K562 (cell line): Measurements from ENCODE around the gene ARL4D. TPM values are rescaled to one million over a fixed set of nuclear protein-coding genes. Genes with fewer than 3 reads are reported as not detected.

Source experiments
- CEBPG ChIP-seq, 3 experiments: fragments of 200-800 bp in 1 of 3; sonication (Bioruptor generic) in 1 of 3; sonication (generic) in 1 of 3; formaldehyde crosslinking in 1 of 3; IDR thresholded peaks in 2 of 3; conservative IDR thresholded peaks in 1 of 3; 2 replicates each; pipeline versions ENCODE4 v1.6.1 to v1.8.0; 2016 to 2022; ENCODE audit warnings: missing compliant biosample characterization in 2 of 3, missing genetic modification characterization in 2 of 3, mild to moderate bottlenecking in 1 of 3, missing genetic modification reagents in 1 of 3
- CHCHD3 ChIP-seq: fragments of 250-450 bp; sonication (Bioruptor Pico); IDR thresholded peaks from 2 replicates; pipeline ENCODE4 v2.1.2; 2022; ENCODE audit warnings: mild to moderate bottlenecking
- GTF2E2 ChIP-seq: fragments of 200-800 bp; sonication (Bioruptor generic); IDR thresholded peaks from 2 replicates; pipeline ENCODE4 v1.6.1; 2016; ENCODE audit warnings: missing genetic modification characterization, missing compliant biosample characterization
- HOXB6 ChIP-seq: fragments of 250-450 bp; sonication (Bioruptor Pico); IDR thresholded peaks from 2 replicates; pipeline ENCODE4 v1.5.1; 2022; ENCODE audit warnings: mild to moderate bottlenecking, borderline replicate concordance
- NBN ChIP-seq: fragments of 450-650 bp; IDR thresholded peaks from 2 replicates; pipeline ENCODE4 v1.6.1; 2016; ENCODE audit warnings: low read depth, mild to moderate bottlenecking
- NCOA1 ChIP-seq: fragments of 450-650 bp; IDR thresholded peaks from 2 replicates; pipeline ENCODE4 v1.6.1; 2016; ENCODE audit warnings: low read depth
- NCOR1 ChIP-seq: fragments of 450-650 bp; IDR thresholded peaks from 2 replicates; pipeline ENCODE4 v1.6.1; 2016; ENCODE audit warnings: mild to moderate bottlenecking, moderate library complexity
- NR2F6 ChIP-seq: fragments of 450-650 bp; formaldehyde crosslinking; IDR thresholded peaks from 2 replicates; pipeline ENCODE4 v1.4.0; 2020; ENCODE audit warnings: mild to moderate bottlenecking
- SRSF7 ChIP-seq: fragments of 200-400 bp; formaldehyde crosslinking; optimal IDR thresholded peaks from 2 replicates; pipeline ENCODE3; 2017; ENCODE audit warnings: mild to moderate bottlenecking, low read depth, low read length
- TARDBP ChIP-seq: fragments of 450-650 bp; IDR thresholded peaks from 2 replicates; pipeline ENCODE4 v1.6.1; 2016
- ZNF174 ChIP-seq: fragments of 250-450 bp; sonication (Bioruptor Pico); IDR thresholded peaks from 2 replicates; pipeline ENCODE4 v1.4.0; 2020; ENCODE audit warnings: mild to moderate bottlenecking
- ZNF347 ChIP-seq: fragments of 450-650 bp; formaldehyde crosslinking; IDR thresholded peaks from 2 replicates; pipeline ENCODE4 v1.4.0; 2020; ENCODE audit warnings: low read depth, mild to moderate bottlenecking, moderate library complexity
- polyA plus RNA-seq, 8 experiments: library from polyadenylated mRNA; depleted of rRNA in 4 of 8; stranded (reverse) in 5 of 8; unstranded in 3 of 8; fragments of >200 nt; fragmentation: Nextera tagmentation in 2 of 8; fragmentation: Illumina TruSeq in 1 of 8; extraction: Ambion mirVana in 2 of 8; extraction: Trizol in 1 of 8; gene quantifications; 2 replicates each; pipeline versions ENCODE4 v1.2.1 to v1.2.3, GENCODE V29; 2011 to 2014; ENCODE audit warnings: inconsistent platforms in 1 of 8, missing spikeins in 1 of 8
- total RNA-seq, 7 experiments: library from RNA; depleted of rRNA in 6 of 7; stranded (reverse); fragments of >200 nt in 6 of 7; fragmentation: Illumina TruSeq in 2 of 7; extraction: Trizol in 2 of 7; gene quantifications; 2 replicates each; pipeline versions ENCODE4 v1.2.1 to v1.2.3, GENCODE V29; 2011 to 2021; ENCODE audit warnings: low replicate concordance in 1 of 7
- TF ChIP-seq, protein P1 (sequence below): fragments of 450-650 bp; formaldehyde crosslinking; IDR thresholded peaks from 2 replicates; pipeline ENCODE4 v1.4.0; 2020; ENCODE audit warnings: mild to moderate bottlenecking, moderate library complexity
- TF ChIP-seq, protein P2 (sequence below): fragments of 450-650 bp; formaldehyde crosslinking; IDR thresholded peaks from 2 replicates; pipeline ENCODE4 v1.4.0; 2020; ENCODE audit warnings: mild to moderate bottlenecking, moderate library complexity
- TF ChIP-seq, protein P3 (sequence below): fragments of 250-450 bp; sonication (Bioruptor Pico); IDR thresholded peaks from 2 replicates; pipeline ENCODE4 v1.5.0; 2021
- TF ChIP-seq, protein P4 (sequence below), 2 experiments: fragments of 450-650 bp; IDR thresholded peaks; 2 replicates each; pipeline ENCODE4 v1.6.1; 2016
- TF ChIP-seq, protein P5 (sequence below): fragments of 250-450 bp; sonication (Bioruptor Pico); IDR thresholded peaks from 2 replicates; pipeline ENCODE4 v1.5.0; 2022; ENCODE audit warnings: mild to moderate bottlenecking
- TF ChIP-seq, protein P6 (sequence below): fragments of 200-800 bp; sonication (Bioruptor generic); IDR thresholded peaks from 2 replicates; pipeline ENCODE4 v1.6.1; 2017; ENCODE audit warnings: missing genetic modification characterization, missing compliant biosample characterization

Gene ARL4D
- total and polyA plus RNA-seq, 9 of the 15 experiments (the other 6 are each of a cell fraction or from before 2014, with no cell fraction given), result 0.07 to 0.53 (median 0.28) TPM; not detected in 1

DNA sequence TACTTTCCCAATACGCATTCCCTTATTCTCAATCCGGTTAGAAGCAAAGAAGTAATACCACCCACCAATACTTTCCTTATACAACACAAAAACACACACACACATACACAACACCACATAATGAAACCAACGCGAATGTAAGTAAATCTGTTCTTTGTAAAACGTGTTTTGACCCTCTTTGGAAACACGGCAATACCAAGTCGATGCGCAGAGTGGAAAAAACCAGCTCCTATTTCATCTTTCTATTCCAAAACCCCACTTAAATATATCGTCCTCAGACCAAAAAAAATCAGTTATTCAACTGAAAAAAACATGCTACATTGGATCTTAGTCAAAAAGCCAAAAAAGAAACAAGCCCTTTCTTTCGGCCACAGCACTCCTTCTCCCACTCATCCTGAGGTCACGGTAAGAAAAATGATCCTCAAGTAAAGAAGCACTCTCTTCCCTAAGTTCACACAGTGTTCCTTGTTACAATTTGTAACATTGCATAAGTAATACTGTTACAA is 31.0 kb upstream of the ARL4D start (continued):
- TF ChIP-seq, protein P1, sequence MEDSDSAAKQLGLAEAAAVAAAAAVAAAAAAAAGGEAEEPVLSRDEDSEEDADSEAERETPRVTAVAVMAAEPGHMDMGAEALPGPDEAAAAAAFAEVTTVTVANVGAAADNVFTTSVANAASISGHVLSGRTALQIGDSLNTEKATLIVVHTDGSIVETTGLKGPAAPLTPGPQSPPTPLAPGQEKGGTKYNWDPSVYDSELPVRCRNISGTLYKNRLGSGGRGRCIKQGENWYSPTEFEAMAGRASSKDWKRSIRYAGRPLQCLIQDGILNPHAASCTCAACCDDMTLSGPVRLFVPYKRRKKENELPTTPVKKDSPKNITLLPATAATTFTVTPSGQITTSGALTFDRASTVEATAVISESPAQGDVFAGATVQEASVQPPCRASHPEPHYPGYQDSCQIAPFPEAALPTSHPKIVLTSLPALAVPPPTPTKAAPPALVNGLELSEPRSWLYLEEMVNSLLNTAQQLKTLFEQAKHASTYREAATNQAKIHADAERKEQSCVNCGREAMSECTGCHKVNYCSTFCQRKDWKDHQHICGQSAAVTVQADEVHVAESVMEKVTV (CRISPR knock-in tag), result peak; percentile 49; the same call in 1 of the 2 replicates
- TF ChIP-seq NCOA1 (no peak; the same call in 1 of the 2 replicates), NR2F6 (CRISPR knock-in tag) (peak; percentile 88; the same call in 1 of the 2 replicates), CHCHD3 (peak; percentile 95; the same call in 1 of the 2 replicates), CEBPG (CRISPR knock-in tag; IDR thresholded peaks at IDR 0.05) (no peak), CEBPG (tag; conservative IDR thresholded peaks at IDR 0.05 in 1 of 2, IDR thresholded peaks at IDR 0.05 in 1 of 2) (peak in 1 of 2 experiments; percentile 77; a peak in 2 of 4 replicates), TARDBP (0 out of 2 replicates have a peak, but pooled peaks have one; percentile 42), GTF2E2 (tag) (peak; percentile 100), ZNF174 (CRISPR knock-in tag) (0 out of 2 replicates have a peak, but pooled peaks have one; percentile 2), ZNF347 (0 out of 2 replicates have a peak, but pooled peaks have one; percentile 65), SRSF7 (no peak), HOXB6 (CRISPR knock-in tag) (peak; percentile 83; the same call in 1 of the 2 replicates), NBN (peak; percentile 84), NCOR1 (peak; percentile 85)
- TF ChIP-seq, protein P2, sequence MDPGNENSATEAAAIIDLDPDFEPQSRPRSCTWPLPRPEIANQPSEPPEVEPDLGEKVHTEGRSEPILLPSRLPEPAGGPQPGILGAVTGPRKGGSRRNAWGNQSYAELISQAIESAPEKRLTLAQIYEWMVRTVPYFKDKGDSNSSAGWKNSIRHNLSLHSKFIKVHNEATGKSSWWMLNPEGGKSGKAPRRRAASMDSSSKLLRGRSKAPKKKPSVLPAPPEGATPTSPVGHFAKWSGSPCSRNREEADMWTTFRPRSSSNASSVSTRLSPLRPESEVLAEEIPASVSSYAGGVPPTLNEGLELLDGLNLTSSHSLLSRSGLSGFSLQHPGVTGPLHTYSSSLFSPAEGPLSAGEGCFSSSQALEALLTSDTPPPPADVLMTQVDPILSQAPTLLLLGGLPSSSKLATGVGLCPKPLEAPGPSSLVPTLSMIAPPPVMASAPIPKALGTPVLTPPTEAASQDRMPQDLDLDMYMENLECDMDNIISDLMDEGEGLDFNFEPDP (CRISPR knock-in tag), result no peak
- TF ChIP-seq, protein P3, sequence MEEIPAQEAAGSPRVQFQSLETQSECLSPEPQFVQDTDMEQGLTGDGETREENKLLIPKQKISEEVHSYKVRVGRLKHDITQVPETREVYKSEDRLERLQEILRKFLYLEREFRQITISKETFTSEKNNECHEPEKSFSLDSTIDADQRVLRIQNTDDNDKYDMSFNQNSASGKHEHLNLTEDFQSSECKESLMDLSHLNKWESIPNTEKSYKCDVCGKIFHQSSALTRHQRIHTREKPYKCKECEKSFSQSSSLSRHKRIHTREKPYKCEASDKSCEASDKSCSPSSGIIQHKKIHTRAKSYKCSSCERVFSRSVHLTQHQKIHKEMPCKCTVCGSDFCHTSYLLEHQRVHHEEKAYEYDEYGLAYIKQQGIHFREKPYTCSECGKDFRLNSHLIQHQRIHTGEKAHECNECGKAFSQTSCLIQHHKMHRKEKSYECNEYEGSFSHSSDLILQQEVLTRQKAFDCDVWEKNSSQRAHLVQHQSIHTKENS (CRISPR knock-in tag), result peak; percentile 80; the same call in 1 of the 2 replicates
- TF ChIP-seq, protein P4, sequence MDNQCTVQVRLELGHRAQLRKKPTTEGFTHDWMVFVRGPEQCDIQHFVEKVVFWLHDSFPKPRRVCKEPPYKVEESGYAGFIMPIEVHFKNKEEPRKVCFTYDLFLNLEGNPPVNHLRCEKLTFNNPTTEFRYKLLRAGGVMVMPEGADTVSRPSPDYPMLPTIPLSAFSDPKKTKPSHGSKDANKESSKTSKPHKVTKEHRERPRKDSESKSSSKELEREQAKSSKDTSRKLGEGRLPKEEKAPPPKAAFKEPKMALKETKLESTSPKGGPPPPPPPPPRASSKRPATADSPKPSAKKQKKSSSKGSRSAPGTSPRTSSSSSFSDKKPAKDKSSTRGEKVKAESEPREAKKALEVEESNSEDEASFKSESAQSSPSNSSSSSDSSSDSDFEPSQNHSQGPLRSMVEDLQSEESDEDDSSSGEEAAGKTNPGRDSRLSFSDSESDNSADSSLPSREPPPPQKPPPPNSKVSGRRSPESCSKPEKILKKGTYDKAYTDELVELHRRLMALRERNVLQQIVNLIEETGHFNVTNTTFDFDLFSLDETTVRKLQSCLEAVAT (IDR thresholded peaks at IDR 0.05), result peak; percentile 86 to 91
- TF ChIP-seq, protein P5, sequence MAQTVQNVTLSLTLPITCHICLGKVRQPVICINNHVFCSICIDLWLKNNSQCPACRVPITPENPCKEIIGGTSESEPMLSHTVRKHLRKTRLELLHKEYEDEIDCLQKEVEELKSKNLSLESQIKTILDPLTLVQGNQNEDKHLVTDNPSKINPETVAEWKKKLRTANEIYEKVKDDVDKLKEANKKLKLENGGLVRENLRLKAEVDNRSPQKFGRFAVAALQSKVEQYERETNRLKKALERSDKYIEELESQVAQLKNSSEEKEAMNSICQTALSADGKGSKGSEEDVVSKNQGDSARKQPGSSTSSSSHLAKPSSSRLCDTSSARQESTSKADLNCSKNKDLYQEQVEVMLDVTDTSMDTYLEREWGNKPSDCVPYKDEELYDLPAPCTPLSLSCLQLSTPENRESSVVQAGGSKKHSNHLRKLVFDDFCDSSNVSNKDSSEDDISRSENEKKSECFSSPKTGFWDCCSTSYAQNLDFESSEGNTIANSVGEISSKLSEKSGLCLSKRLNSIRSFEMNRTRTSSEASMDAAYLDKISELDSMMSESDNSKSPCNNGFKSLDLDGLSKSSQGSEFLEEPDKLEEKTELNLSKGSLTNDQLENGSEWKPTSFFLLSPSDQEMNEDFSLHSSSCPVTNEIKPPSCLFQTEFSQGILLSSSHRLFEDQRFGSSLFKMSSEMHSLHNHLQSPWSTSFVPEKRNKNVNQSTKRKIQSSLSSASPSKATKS (CRISPR knock-in tag), result peak; percentile 82; the same call in 1 of the 2 replicates
- TF ChIP-seq, protein P6, sequence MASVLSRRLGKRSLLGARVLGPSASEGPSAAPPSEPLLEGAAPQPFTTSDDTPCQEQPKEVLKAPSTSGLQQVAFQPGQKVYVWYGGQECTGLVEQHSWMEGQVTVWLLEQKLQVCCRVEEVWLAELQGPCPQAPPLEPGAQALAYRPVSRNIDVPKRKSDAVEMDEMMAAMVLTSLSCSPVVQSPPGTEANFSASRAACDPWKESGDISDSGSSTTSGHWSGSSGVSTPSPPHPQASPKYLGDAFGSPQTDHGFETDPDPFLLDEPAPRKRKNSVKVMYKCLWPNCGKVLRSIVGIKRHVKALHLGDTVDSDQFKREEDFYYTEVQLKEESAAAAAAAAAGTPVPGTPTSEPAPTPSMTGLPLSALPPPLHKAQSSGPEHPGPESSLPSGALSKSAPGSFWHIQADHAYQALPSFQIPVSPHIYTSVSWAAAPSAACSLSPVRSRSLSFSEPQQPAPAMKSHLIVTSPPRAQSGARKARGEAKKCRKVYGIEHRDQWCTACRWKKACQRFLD (CRISPR knock-in tag), result peak; percentile 66; the same call in 1 of the 2 replicates
